Cardiac muscle cell (in vitro differentiated cells and primary cell): ENCODE results near the gene FBXO40. TPM values are rescaled to one million over a fixed set of nuclear protein-coding genes. Genes with fewer than 3 reads are reported as not detected.

Experiments
- DNase-seq, 2 donors: peaks; one replicate each; pipeline versions ENCODE4 v3.0.0 to v3.0.0-alpha.2; 2010 to 2017; ENCODE audit warnings: low read depth in 1 of 2, low spot score in 1 of 2
- H3K27ac ChIP-seq: fragments of 200-600 bp; sonication (generic); 2 replicates; pipeline ENCODE4 v1.5.1; 2016
- H3K27me3 ChIP-seq: fragments of 200-600 bp; sonication (generic); 2 replicates; pipeline ENCODE4 v1.6.0; 2016; ENCODE audit warnings: control low read depth
- H3K36me3 ChIP-seq: fragments of 200-600 bp; sonication (generic); 2 replicates; pipeline ENCODE4 v1.5.1; 2016; ENCODE audit warnings: control low read depth
- H3K4me1 ChIP-seq: fragments of 200-600 bp; sonication (generic); 2 replicates; pipeline ENCODE4 v1.8.1; 2017; ENCODE audit warnings: low read depth, mild to moderate bottlenecking, mixed run types
- H3K4me3 ChIP-seq: fragments of 200-600 bp; sonication (generic); 2 replicates; pipeline ENCODE4 v1.5.1; 2016; ENCODE audit warnings: mild to moderate bottlenecking
- H3K9me3 ChIP-seq: fragments of 200-600 bp; sonication (generic); 2 replicates; pipeline ENCODE4 v1.5.1; 2017; ENCODE audit warnings: low read depth, mild to moderate bottlenecking, control low read depth
- polyA plus RNA-seq: library from polyadenylated mRNA; unstranded; fragments of >200 nt; fragmentation: Nextera tagmentation; extraction: Ambion mirVana; gene quantifications from 2 replicates; pipeline ENCODE4 v1.2.1, GENCODE V29; 2016
- total RNA-seq: library from RNA; depleted of rRNA; stranded (reverse); fragments of >200 nt; gene quantifications from 2 replicates; pipeline ENCODE4 v1.2.3, GENCODE V29; 2016
- TF ChIP-seq, protein P1 (sequence below): IDR thresholded peaks from 2 replicates; pipeline ENCODE4 v1.5.1; 2012; ENCODE audit warnings: low read depth, mild to moderate bottlenecking, low read length

Gene FBXO40
- total and polyA plus RNA-seq, 2 experiments from 2014 or later = 6.5 to 18.0 TPM

GRCh38 chr3:121557426-121557934, 35.7 kb upstream of the FBXO40 start:
- Histone ChIP-seq H3K27me3 (no peaks in the 10 kb centered on the region), H3K36me3 (no peaks in the 10 kb centered on the region), H3K9me3 (no peaks in the 10 kb centered on the region), H3K4me1 (peaks cover 4% of the 10 kb centered on the region), H3K27ac (no peak overlapping the region), H3K4me3 (no peak overlapping the region)
- no peak for DNase-seq
- TF ChIP-seq, protein P1, sequence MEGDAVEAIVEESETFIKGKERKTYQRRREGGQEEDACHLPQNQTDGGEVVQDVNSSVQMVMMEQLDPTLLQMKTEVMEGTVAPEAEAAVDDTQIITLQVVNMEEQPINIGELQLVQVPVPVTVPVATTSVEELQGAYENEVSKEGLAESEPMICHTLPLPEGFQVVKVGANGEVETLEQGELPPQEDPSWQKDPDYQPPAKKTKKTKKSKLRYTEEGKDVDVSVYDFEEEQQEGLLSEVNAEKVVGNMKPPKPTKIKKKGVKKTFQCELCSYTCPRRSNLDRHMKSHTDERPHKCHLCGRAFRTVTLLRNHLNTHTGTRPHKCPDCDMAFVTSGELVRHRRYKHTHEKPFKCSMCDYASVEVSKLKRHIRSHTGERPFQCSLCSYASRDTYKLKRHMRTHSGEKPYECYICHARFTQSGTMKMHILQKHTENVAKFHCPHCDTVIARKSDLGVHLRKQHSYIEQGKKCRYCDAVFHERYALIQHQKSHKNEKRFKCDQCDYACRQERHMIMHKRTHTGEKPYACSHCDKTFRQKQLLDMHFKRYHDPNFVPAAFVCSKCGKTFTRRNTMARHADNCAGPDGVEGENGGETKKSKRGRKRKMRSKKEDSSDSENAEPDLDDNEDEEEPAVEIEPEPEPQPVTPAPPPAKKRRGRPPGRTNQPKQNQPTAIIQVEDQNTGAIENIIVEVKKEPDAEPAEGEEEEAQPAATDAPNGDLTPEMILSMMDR = no peak

DNA sequence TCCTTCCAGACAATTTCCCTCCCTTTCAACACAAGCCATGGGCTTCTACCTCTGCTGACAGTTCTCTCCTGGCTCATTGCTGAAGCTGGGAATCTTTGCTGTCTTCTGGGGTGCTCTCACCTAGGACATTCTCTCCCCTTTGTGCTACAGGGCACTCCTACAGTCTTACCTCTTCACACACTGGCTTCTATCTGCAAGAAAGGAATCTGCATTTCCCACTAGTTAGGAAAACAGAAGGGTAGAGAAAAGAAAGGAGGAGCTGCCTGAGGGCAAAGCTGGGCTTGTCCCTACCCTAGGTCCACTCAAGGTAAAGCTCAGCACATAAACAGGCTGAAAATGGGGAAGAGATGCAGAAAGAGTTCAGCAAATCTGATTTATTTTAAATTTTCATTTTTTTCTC, 31.0 kb upstream of the FBXO40 start:
- Histone ChIP-seq H3K9me3 (no peaks in the 10 kb centered on the region), H3K27me3 (no peaks in the 10 kb centered on the region), H3K4me1 (no peaks in the 10 kb centered on the region), H3K4me3 (no peak overlapping the region), H3K36me3 (no peaks in the 10 kb centered on the region), H3K27ac (no peak overlapping the region)
- TF ChIP-seq, protein P1 = no peak
- DNase-seq = no peak

GRCh38 chr3:121566773-121567172, 26.4 kb upstream of the FBXO40 start:
- Histone ChIP-seq H3K4me3 (no peak overlapping the region), H3K9me3 (no peaks in the 10 kb centered on the region), H3K4me1 (no peaks in the 10 kb centered on the region), H3K27me3 (no peaks in the 10 kb centered on the region), H3K36me3 (no peaks in the 10 kb centered on the region), H3K27ac (no peak overlapping the region)
- DNase-seq = no peak
- TF ChIP-seq, protein P1 = no peak

DNA sequence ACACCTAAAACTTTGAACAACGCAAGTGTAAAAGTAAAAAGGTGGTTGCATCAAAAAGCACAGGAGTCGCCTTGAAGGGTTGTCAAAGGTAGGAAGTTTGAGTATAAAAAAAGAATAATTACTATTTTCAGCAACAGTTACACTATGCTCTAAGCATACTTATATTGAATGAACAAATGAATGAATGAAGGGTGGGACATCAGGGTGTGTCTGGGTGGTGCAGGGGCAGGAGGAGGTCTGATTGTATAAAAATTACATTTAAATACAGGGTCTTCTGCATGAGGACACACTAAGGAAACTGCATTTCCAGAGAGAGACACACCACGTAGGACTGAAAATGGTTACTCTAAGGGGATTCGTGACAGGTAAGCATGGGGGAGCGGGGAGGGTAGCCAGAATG, 25.5 kb upstream of the FBXO40 start, which contains the start of gene ARGFX:
Gene ARGFX, plus strand, starts transcription at position 301 of the 400 bp plus-strand sequence. CDS start 2,765 bp downstream, outside the sequence.
- Histone ChIP-seq H3K4me1 (no peaks in the 10 kb centered on the region), H3K27me3 (no peaks in the 10 kb centered on the region), H3K4me3 (no peak within 1 kb of the TSS), H3K9me3 (no peaks in the 10 kb centered on the region), H3K36me3 (no peaks in the 10 kb centered on the region), H3K27ac (no peak within 1 kb of the TSS)
- TF ChIP-seq, protein P1 = no peak
- no peak for DNase-seq

- TF ChIP-seq, protein P1 = no peak
- Histone ChIP-seq H3K27me3 (no peaks in the 10 kb centered on the region), H3K36me3 (no peaks in the 10 kb centered on the region), H3K27ac (no peak overlapping the region), H3K4me3 (no peak overlapping the region), H3K4me1 (no peaks in the 10 kb centered on the region), H3K9me3 (no peaks in the 10 kb centered on the region)
- DNase-seq = peak in 1 of 2 donors; percentile 49
These were observed 18.7 kb upstream of the FBXO40 start for GRCh38 chr3:121574449-121574848.
